T-helper 1 cell treated with Interleukin-12 subunit alpha and Interleukin-12 subunit beta and Interleukin-4 antibody, amounts not matched to agents 30 μg/mL and 1 μg/mL, for 36 hours (primary cell): ENCODE results near the gene FBXW5.

Experiments
- H3K27ac Mint-ChIP-seq: one replicate; pipeline ENCODE4 v1.8.0; 2021; ENCODE audit warnings: mild to moderate bottlenecking, mixed read lengths
- H3K27me3 Mint-ChIP-seq: one replicate; pipeline ENCODE4 v1.8.0; 2021; ENCODE audit warnings: low read depth, mixed read lengths
- H3K36me3 Mint-ChIP-seq: one replicate; pipeline ENCODE4 v1.8.0; 2021; ENCODE audit warnings: low read depth, mixed read lengths
- H3K4me1 Mint-ChIP-seq: one replicate; pipeline ENCODE4 v1.8.0; 2021; ENCODE audit warnings: low read depth, mixed read lengths
- H3K4me3 Mint-ChIP-seq: one replicate; pipeline ENCODE4 v1.8.0; 2021; ENCODE audit warnings: mild to moderate bottlenecking, moderate library complexity, mixed read lengths
- H3K9me3 Mint-ChIP-seq: one replicate; pipeline ENCODE4 v1.8.0; 2021; ENCODE audit warnings: mixed read lengths

FBXW5 gene

DNA sequence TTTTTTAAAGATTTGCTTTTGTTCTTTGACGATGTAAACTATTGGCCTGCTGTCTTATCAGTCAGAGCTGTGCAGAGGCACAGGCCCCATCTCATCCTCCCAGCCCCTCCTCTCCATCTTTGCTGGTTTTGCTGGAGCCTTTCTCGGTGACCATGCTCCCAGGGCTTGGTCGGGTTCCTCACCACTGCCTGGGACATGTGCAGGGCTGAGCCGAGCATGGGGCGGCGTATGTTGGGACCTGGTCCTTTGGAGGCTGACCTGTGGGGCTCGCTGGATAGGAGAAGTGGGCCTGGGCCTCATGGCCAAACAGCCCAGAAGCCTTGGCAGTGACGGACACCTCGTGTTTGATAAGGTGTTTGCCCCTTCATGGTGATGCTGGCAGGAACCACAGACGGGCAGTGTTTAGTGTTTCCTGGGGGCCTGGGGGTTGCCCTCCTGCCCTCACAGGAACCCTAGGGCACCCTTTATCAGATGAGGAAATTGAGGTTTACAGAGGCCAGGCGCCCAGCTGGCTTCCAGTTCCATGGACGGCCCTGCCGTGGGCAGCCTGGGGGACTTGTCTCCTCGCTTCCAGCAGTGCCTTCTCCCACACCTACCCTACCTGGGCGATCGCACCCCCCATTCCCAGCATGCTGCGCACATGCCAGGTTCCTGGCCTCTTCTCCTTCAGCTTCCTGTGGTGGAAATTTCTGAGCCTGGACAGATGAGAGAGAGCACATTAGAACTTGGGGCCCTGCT lies 30.7 kb downstream of the FBXW5 start:
- Mint-ChIP-seq H3K36me3 (peaks cover 47% of the 10 kb centered on the region), H3K9me3 (no peaks in the 10 kb centered on the region), H3K27me3 (no peaks in the 10 kb centered on the region), H3K4me1 (peaks cover 3% of the 10 kb centered on the region), H3K4me3 (no peak overlapping the region), H3K27ac (no peak overlapping the region)

DNA sequence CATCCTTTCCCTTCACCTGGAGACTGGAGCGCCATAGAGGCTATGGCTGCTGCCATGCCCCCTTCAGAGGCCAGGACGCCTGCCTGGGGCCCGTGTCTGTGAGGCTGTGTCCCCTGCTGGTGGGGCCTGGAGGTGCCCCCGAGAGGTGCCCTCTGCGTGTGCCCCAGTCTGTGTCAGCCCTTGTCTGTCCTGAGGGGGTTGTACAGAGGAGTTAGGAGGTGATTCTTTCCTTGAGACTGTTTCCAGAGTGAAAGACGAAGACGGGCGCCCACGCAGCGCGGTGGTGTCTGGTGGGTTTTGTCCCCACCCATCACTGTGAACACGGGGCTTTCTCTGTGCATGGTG lies 33.7 kb downstream of the FBXW5 start:
- peaks cover 43% of the 10 kb centered on the region for H3K36me3 Mint-ChIP-seq

GRCh38 chr9:136910197-136910900 lies 34.2 kb downstream of the FBXW5 start:
- Mint-ChIP-seq H3K4me3 (no peak overlapping the region), H3K4me1 (peaks cover 9% of the 10 kb centered on the region), H3K36me3 (peaks cover 43% of the 10 kb centered on the region), H3K9me3 (no peaks in the 10 kb centered on the region), H3K27ac (no peak overlapping the region), H3K27me3 (no peaks in the 10 kb centered on the region)

More for the DNA sequence above, 33.7 kb downstream of the FBXW5 start:
- Mint-ChIP-seq H3K27me3 (no peaks in the 10 kb centered on the region), H3K4me3 (no peak overlapping the region), H3K4me1 (peaks cover 6% of the 10 kb centered on the region), H3K27ac (no peak overlapping the region), H3K9me3 (no peaks in the 10 kb centered on the region)

- peaks cover 28% of the 10 kb centered on the region for H3K4me1 Mint-ChIP-seq
- no peak overlapping the region for H3K4me3 Mint-ChIP-seq
- H3K27ac Mint-ChIP-seq = peak overlapping the region; percentile 59
- H3K36me3 Mint-ChIP-seq = peaks cover 46% of the 10 kb centered on the region
- no peaks in the 10 kb centered on the region for H3K27me3 Mint-ChIP-seq
- no peaks in the 10 kb centered on the region for H3K9me3 Mint-ChIP-seq
Measured at GRCh38 chr9:136907011-136907914, 37.3 kb downstream of the FBXW5 start.

DNA sequence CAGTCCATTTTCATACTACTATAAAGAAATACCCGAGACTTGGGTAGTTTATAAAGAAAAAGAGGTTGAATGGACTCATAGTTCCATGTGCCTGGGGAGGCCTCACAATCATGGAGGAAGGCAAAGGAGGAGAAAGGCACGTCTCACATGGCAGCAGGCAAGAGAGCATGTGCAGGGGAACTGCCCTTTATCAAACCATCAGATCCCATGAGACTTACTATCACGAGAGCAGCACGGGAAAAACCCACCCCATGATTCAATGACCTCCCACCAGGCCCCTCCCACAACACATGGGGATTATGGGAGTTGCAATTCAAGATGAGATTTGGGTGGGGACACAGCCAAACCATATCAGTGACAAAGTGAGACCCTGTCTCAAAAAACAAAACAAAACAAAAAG lies 38.3 kb downstream of the FBXW5 start:
- no peaks in the 10 kb centered on the region for H3K9me3 Mint-ChIP-seq
- H3K36me3 Mint-ChIP-seq = peaks cover 52% of the 10 kb centered on the region
- no peak overlapping the region for H3K4me3 Mint-ChIP-seq
- no peaks in the 10 kb centered on the region for H3K27me3 Mint-ChIP-seq
- peak overlapping the region; percentile 60 for H3K27ac Mint-ChIP-seq
- H3K4me1 Mint-ChIP-seq = peaks cover 36% of the 10 kb centered on the region

GRCh38 chr9:136903041-136903554 lies 41.4 kb downstream of the FBXW5 start:
- Mint-ChIP-seq H3K4me3 (no peak overlapping the region), H3K9me3 (no peaks in the 10 kb centered on the region), H3K36me3 (peaks cover 58% of the 10 kb centered on the region)

DNA sequence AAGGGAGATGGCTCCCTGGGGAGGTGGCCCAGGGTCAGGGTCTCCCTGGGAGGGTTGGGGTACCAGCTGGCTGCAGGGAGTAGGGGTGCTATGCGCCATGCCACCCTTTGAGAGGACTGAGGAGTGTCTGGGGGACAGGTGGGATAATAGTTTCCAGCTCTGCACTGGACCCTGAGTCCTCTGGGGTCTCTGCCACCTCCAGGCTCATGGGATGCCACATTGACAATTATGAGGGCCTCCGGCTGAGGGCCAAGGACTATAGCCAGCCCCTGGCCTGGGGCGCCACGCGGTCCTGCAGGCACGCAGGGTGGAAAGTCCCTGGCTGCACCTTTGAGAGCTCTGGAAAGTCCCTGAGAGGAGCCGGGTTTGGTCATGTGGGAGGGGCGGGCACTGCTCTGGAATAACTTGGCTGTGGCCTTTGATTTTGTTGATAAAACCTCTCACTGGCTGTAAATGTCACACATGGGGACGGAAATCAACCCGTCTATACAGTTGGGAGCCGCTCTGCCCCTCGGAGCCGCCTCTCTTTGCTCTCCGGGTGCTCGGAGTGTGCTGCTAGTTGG lies 42.2 kb downstream of the FBXW5 start:
- peaks cover 52% of the 10 kb centered on the region for H3K4me1 Mint-ChIP-seq
- peaks cover 57% of the 10 kb centered on the region for H3K36me3 Mint-ChIP-seq
- peak overlapping the region; percentile 96 for H3K27ac Mint-ChIP-seq
- H3K9me3 Mint-ChIP-seq = no peaks in the 10 kb centered on the region
- H3K27me3 Mint-ChIP-seq = no peaks in the 10 kb centered on the region
- H3K4me3 Mint-ChIP-seq = peak overlapping the region; percentile 82

More at GRCh38 chr9:136903041-136903554, 41.4 kb downstream of the FBXW5 start:
- Mint-ChIP-seq H3K27me3 (no peaks in the 10 kb centered on the region), H3K27ac (peak overlapping the region; percentile 96), H3K4me1 (peaks cover 51% of the 10 kb centered on the region)

DNA sequence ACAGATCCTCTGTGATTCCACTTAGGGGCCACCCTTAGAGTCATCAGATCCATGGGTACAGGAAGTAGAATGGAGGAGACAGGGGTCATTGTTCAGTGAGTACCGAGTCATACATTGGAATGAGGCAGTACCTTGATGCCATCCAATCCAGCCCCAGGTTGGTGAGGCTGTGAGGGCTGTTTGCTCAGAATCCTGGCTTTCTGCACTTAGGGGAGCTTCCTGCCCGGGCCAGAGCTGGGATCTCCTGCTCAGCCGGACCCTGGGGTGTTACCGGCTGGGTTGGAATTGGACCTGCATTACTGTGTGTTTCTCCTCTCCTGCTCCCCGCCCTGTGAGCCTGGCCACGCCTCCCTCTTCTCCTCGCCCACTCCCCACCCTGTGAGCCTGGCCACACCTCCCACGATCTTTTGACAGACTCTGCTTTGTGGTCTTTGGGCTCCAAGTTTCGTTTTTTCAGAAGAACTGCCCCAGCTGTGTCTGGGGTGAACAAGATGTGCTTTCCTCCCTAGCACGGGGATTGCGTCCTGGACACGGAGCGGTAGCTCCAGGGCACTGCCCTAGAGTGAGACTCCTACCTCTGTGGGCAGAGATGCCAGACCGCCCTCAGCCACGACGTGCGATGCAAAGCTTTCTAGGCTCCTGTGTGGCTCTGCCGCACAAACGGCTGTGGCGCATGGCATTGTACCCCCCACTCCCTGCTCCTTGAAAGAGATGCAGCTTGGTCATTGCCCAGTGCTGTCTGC lies 42.9 kb downstream of the FBXW5 start:
- Mint-ChIP-seq H3K27me3 (no peaks in the 10 kb centered on the region), H3K4me3 (peak overlapping the region; percentile 82), H3K4me1 (peaks cover 57% of the 10 kb centered on the region), H3K27ac (peak overlapping the region; percentile 96), H3K36me3 (peaks cover 51% of the 10 kb centered on the region), H3K9me3 (no peaks in the 10 kb centered on the region)

DNA sequence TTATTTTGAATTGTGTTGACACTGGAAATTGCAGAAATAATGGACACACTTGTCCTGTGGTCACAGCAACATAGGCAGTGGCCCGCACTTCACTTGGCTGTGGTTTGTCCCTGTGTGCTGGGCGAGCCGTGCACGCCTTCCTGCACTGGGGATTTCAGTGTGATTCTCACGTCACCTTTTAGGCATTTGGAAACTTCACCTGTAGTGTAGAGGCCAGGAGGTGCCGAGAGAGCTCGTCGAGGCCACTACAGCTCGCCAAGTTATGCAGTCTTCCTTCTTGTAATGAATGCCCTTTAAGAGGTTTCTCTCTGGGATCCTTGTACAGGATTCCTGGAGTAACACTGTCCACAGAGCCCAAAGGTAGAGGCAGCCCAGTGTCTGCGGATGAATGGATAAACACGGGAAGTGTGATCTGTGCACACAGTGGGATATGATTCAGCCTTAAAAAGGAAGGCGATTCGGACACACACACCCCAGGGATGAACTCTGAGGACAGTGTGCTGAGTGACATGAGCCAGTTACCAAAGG lies 43.5 kb downstream of the FBXW5 start:
- no peaks in the 10 kb centered on the region for H3K9me3 Mint-ChIP-seq
- H3K27ac Mint-ChIP-seq = peak overlapping the region; percentile 96
- H3K36me3 Mint-ChIP-seq = peaks cover 46% of the 10 kb centered on the region
- H3K27me3 Mint-ChIP-seq = no peaks in the 10 kb centered on the region
- peaks cover 53% of the 10 kb centered on the region for H3K4me1 Mint-ChIP-seq
- H3K4me3 Mint-ChIP-seq = peak overlapping the region; percentile 17

- Mint-ChIP-seq H3K27ac (peak overlapping the region; percentile 96), H3K9me3 (no peaks in the 10 kb centered on the region), H3K27me3 (no peaks in the 10 kb centered on the region), H3K4me1 (peaks cover 53% of the 10 kb centered on the region), H3K36me3 (peaks cover 41% of the 10 kb centered on the region), H3K4me3 (peak overlapping the region; percentile 51)
Measured at GRCh38 chr9:136900556-136900955, 44.0 kb downstream of the FBXW5 start.

DNA sequence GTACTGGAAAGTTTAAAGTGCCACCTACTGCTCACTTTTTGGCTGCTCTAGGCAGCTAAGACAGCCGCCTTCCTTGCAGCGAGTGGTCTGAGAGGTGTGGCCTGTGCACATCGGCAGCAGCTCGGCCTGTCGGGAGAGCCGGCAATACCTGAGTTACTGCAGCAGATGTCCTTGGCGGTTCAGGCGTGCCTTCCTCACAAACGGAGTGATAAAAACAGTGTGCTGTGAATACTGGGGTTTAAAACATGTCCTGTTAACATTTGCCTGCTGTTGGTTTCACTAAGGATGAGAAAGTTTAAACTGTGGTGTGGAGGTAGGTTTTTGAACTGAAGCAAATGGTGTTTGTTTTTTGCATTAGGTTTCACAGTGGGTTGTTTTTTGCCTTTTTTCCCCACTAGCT lies 45.3 kb downstream of the FBXW5 start:
- H3K27ac Mint-ChIP-seq = peak overlapping the region; percentile 82
- H3K4me1 Mint-ChIP-seq = peaks cover 53% of the 10 kb centered on the region
- no peaks in the 10 kb centered on the region for H3K27me3 Mint-ChIP-seq
- H3K36me3 Mint-ChIP-seq = peaks cover 46% of the 10 kb centered on the region
- H3K9me3 Mint-ChIP-seq = no peaks in the 10 kb centered on the region
- no peak overlapping the region for H3K4me3 Mint-ChIP-seq

- H3K9me3 Mint-ChIP-seq = no peaks in the 10 kb centered on the region
- H3K27me3 Mint-ChIP-seq = no peaks in the 10 kb centered on the region
- H3K36me3 Mint-ChIP-seq = peaks cover 48% of the 10 kb centered on the region
- peaks cover 51% of the 10 kb centered on the region for H3K4me1 Mint-ChIP-seq
- H3K4me3 Mint-ChIP-seq = no peak overlapping the region
- peak overlapping the region; percentile 24 for H3K27ac Mint-ChIP-seq
Measured at GRCh38 chr9:136898483-136899100, 45.9 kb downstream of the FBXW5 start.

- H3K9me3 Mint-ChIP-seq = no peaks in the 10 kb centered on the region
- H3K27ac Mint-ChIP-seq = peak overlapping the region; percentile 39
- peaks cover 34% of the 10 kb centered on the region for H3K4me1 Mint-ChIP-seq
- H3K36me3 Mint-ChIP-seq = peaks cover 29% of the 10 kb centered on the region
- H3K27me3 Mint-ChIP-seq = no peaks in the 10 kb centered on the region
- no peak overlapping the region for H3K4me3 Mint-ChIP-seq
Measured at GRCh38 chr9:136896027-136896426, 48.5 kb downstream of the FBXW5 start.
